ENCODE measurements around the gene MRPL34. TPM values are rescaled to one million over a fixed set of nuclear protein-coding genes. Genes with fewer than 3 reads are reported as not detected.

MRPL34 gene
- total RNA-seq, 1 experiment from 2014 or later = 87.7 TPM

DNA sequence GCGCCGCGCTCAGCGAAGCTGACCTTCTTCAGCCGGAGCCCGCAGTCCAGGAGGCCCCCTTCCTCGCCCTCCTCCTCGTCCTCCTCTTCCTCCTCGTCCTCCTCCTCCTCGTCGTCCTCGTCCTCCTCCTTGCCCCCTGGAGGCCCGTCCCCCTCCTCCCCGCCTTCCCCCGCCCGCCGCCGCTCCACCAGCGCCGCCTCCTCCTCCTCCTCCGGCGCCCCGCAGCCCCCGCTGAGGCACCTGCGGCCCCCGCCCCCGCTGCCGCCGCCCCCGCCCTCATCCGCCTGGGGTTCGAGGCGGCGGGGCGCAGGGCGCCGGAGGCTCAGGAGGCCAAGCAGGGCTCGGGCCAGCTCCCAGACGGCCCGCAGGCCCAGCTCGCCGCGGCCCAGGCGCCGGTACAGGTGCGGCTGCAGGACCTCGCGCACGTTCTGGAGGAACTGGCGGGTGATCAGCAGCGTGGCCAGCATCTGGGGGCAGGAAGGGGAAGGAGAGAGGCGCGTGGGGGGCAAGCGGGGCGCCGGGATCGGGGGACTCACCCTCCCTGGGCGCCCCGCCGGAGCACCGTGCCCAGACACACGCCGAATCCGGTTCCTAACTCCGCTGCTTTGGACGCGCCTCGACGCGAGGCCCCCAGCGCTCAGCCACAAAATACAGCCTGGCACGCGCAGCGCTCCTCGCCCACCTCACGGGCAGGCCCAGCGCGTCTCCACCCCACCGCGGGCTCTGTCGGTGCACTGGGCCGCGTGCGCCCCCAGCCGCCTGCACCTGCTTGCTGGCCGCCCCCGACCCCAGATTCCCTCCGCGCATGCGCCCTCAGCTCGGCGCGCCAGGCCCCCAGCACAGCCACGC is 23.1 kb downstream of the MRPL34 start:
- in situ Hi-C loops (cut with HindIII; ENCODE audit: low pct_unique_long_range_greater_than_20kb, low sequenced_read_pairs) = no loop called here
- no peaks in the 10 kb centered on the region for H3K4me1 ChIP-seq (ENCODE audit: control insufficient read depth, insufficient read depth, low read length)
- no peak overlapping the region for H3K4me3 ChIP-seq (ENCODE audit: low read depth in 2 of 2, low read length in 2 of 2)
- intact Hi-C loops (cut with micrococcal nuclease; ENCODE audit: unreplicated experiment) = no loop called here
- TF ChIP-seq CTCF (IDR thresholded peaks at IDR 0.05) (no peak), POLR2AphosphoS5 (IDR thresholded peaks at IDR 0.05; ENCODE audit: low read depth, low read length) (no peak), TCF7L2 (IDR thresholded peaks at IDR 0.05; ENCODE audit: low read depth, low read length) (no peak), SIN3A (IDR thresholded peaks at IDR 0.05; ENCODE audit: borderline replicate concordance, insufficient read depth, low read depth, low read length) (no peak)
- TF ChIP-seq, protein P1, sequence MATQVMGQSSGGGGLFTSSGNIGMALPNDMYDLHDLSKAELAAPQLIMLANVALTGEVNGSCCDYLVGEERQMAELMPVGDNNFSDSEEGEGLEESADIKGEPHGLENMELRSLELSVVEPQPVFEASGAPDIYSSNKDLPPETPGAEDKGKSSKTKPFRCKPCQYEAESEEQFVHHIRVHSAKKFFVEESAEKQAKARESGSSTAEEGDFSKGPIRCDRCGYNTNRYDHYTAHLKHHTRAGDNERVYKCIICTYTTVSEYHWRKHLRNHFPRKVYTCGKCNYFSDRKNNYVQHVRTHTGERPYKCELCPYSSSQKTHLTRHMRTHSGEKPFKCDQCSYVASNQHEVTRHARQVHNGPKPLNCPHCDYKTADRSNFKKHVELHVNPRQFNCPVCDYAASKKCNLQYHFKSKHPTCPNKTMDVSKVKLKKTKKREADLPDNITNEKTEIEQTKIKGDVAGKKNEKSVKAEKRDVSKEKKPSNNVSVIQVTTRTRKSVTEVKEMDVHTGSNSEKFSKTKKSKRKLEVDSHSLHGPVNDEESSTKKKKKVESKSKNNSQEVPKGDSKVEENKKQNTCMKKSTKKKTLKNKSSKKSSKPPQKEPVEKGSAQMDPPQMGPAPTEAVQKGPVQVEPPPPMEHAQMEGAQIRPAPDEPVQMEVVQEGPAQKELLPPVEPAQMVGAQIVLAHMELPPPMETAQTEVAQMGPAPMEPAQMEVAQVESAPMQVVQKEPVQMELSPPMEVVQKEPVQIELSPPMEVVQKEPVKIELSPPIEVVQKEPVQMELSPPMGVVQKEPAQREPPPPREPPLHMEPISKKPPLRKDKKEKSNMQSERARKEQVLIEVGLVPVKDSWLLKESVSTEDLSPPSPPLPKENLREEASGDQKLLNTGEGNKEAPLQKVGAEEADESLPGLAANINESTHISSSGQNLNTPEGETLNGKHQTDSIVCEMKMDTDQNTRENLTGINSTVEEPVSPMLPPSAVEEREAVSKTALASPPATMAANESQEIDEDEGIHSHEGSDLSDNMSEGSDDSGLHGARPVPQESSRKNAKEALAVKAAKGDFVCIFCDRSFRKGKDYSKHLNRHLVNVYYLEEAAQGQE (IDR thresholded peaks at IDR 0.05; ENCODE audit: insufficient read depth in 1 of 2, low read depth in 2 of 2, low read length in 1 of 2) = no peak
- H3K9me3 ChIP-seq (ENCODE audit: control insufficient read depth, insufficient read depth, low read depth, low read length) = no peaks in the 10 kb centered on the region
- ATAC-seq (no peak), DNase-seq (ENCODE audit: low read depth, low spot score) (no peak)
- no peaks in the 10 kb centered on the region for H3K27me3 ChIP-seq (ENCODE audit: control insufficient read depth, insufficient read depth, low read length)
- BruUV-seq (replicated peaks) = no TSS peak
- no peaks in the 10 kb centered on the region; the same call in 1 of the 2 replicates for H3K36me3 ChIP-seq (ENCODE audit: control insufficient read depth, insufficient read depth, low read length)
- ChIA-PET CTCF (no interaction called here), POLR2A (no interaction called here)
- no peak overlapping the region for H3K27ac ChIP-seq (ENCODE audit: low read length)

- H3K9me3 ChIP-seq (ENCODE audit: control insufficient read depth, insufficient read depth, low read depth, low read length) = no peaks in the 10 kb centered on the region
- no TSS peak for BruUV-seq (replicated peaks)
- DNase-seq (ENCODE audit: low read depth, low spot score) (no peak), ATAC-seq (no peak)
- intact Hi-C loops (cut with micrococcal nuclease; ENCODE audit: unreplicated experiment) = no loop called here
- peaks cover 3% of the 10 kb centered on the region; the same call in 1 of the 2 replicates for H3K4me1 ChIP-seq (ENCODE audit: control insufficient read depth, insufficient read depth, low read length)
- in situ Hi-C loops (cut with HindIII; ENCODE audit: low pct_unique_long_range_greater_than_20kb, low sequenced_read_pairs) = no loop called here
- H3K36me3 ChIP-seq (ENCODE audit: control insufficient read depth, insufficient read depth, low read length) = peaks cover 4% of the 10 kb centered on the region; the same call in 1 of the 2 replicates
- no peak for TF ChIP-seq SIN3A (IDR thresholded peaks at IDR 0.05; ENCODE audit: borderline replicate concordance, insufficient read depth, low read depth, low read length)
- TF ChIP-seq TCF7L2 (IDR thresholded peaks at IDR 0.05; ENCODE audit: low read depth, low read length) = no peak
- no peak for TF ChIP-seq CTCF (IDR thresholded peaks at IDR 0.05)
- TF ChIP-seq, protein P1 (IDR thresholded peaks at IDR 0.05; ENCODE audit: insufficient read depth in 1 of 2, low read depth in 2 of 2, low read length in 1 of 2) = no peak
- no peak for TF ChIP-seq POLR2AphosphoS5 (IDR thresholded peaks at IDR 0.05; ENCODE audit: low read depth, low read length)
- no peak overlapping the region for H3K4me3 ChIP-seq (ENCODE audit: low read depth in 2 of 2, low read length in 2 of 2)
- ChIA-PET CTCF (no interaction called here), POLR2A (no interaction called here)
- no peak overlapping the region for H3K27ac ChIP-seq (ENCODE audit: low read length)
- no peaks in the 10 kb centered on the region for H3K27me3 ChIP-seq (ENCODE audit: control insufficient read depth, insufficient read depth, low read length)
Observed at GRCh38 chr19:17329366-17330261, 23.9 kb downstream of the MRPL34 start.
